Astrocyte (in vitro differentiated cells and primary cell): ENCODE results near the gene HOXA7. TPM values are rescaled to one million over a fixed set of nuclear protein-coding genes. Genes with fewer than 3 reads are reported as not detected.

ENCODE experiments used
- DNase-seq: peaks from one replicate; pipeline ENCODE4 v3.0.0-alpha.2; 2010; ENCODE audit warnings: low read depth
- FAIRE-seq: peaks from 2 replicates; lab custom pipeline; 2011; peaks lifted over from hg19 to GRCh38; lab: Jason Lieb, UNC
- H2AFZ ChIP-seq: 2 replicates; pipeline ENCODE4 v1.6.0; 2012; ENCODE audit warnings: low read depth, low read length, inconsistent platforms
- H3K27ac ChIP-seq: 2 replicates; pipeline ENCODE4 v1.5.1; 2011; ENCODE audit warnings: low read depth, low read length, inconsistent platforms
- H3K27me3 ChIP-seq: 2 replicates; pipeline ENCODE4 v1.6.0; 2011; ENCODE audit warnings: low read length, inconsistent platforms; ENCODE audit not compliant: insufficient read depth
- H3K36me3 ChIP-seq: 2 replicates; pipeline ENCODE4 v1.5.1; 2011; ENCODE audit warnings: low read length, inconsistent platforms; ENCODE audit not compliant: insufficient read depth
- H3K4me1 ChIP-seq: 2 replicates; pipeline ENCODE4 v1.5.1; 2011; ENCODE audit warnings: low read length, inconsistent platforms; ENCODE audit not compliant: insufficient read depth
- H3K4me2 ChIP-seq: 2 replicates; pipeline ENCODE4 v1.6.0; 2012; ENCODE audit warnings: low read length, inconsistent platforms
- H3K4me3 ChIP-seq: 2 replicates; pipeline ENCODE4 v1.5.1; 2011; ENCODE audit warnings: low read depth, mild to moderate bottlenecking, low read length, inconsistent platforms; ENCODE audit not compliant: insufficient read depth
- H3K79me2 ChIP-seq: 2 replicates; pipeline ENCODE4 v1.6.0; 2012; ENCODE audit warnings: mild to moderate bottlenecking, low read length, inconsistent platforms; ENCODE audit not compliant: insufficient read depth
- H3K9ac ChIP-seq: 2 replicates; pipeline ENCODE4 v1.6.0; 2012; ENCODE audit warnings: mild to moderate bottlenecking, low read length, inconsistent platforms
- H3K9me3 ChIP-seq: 2 replicates; pipeline ENCODE4 v1.5.1; 2012; ENCODE audit warnings: low read depth, mild to moderate bottlenecking, low read length, inconsistent platforms; ENCODE audit not compliant: insufficient read depth
- H4K20me1 ChIP-seq: 2 replicates; pipeline ENCODE4 v1.6.0; 2012; ENCODE audit warnings: low read length, inconsistent platforms; ENCODE audit not compliant: insufficient read depth
- H3K27ac Mint-ChIP-seq: one replicate; pipeline ENCODE4 v1.8.0; 2021; ENCODE audit warnings: mild to moderate bottlenecking, mixed read lengths; ENCODE audit not compliant: unreplicated experiment
- H3K27me3 Mint-ChIP-seq: one replicate; pipeline ENCODE4 v1.8.0; 2021; ENCODE audit warnings: low read depth, mixed read lengths; ENCODE audit not compliant: unreplicated experiment
- H3K36me3 Mint-ChIP-seq: one replicate; pipeline ENCODE4 v1.8.0; 2021; ENCODE audit warnings: low read depth, mixed read lengths; ENCODE audit not compliant: unreplicated experiment
- H3K4me1 Mint-ChIP-seq: one replicate; pipeline ENCODE4 v1.8.0; 2021; ENCODE audit warnings: low read depth, mixed read lengths; ENCODE audit not compliant: unreplicated experiment
- H3K4me3 Mint-ChIP-seq: one replicate; pipeline ENCODE4 v1.8.0; 2021; ENCODE audit warnings: mild to moderate bottlenecking, moderate library complexity, mixed read lengths; ENCODE audit not compliant: unreplicated experiment
- H3K9me3 Mint-ChIP-seq: one replicate; pipeline ENCODE4 v1.8.0; 2021; ENCODE audit warnings: mild to moderate bottlenecking, mixed read lengths; ENCODE audit not compliant: unreplicated experiment
- EZH2 ChIP-seq: IDR thresholded peaks from 2 replicates; pipeline ENCODE4 v1.6.1; 2012; ENCODE audit warnings: mild to moderate bottlenecking, low read length, inconsistent platforms; ENCODE audit not compliant: insufficient read depth
- total RNA-seq: library from RNA; stranded (reverse); gene quantifications from 2 replicates; pipeline ENCODE4 v1.2.1, GENCODE V29; 2021
- TF ChIP-seq, protein P1 (sequence below): IDR thresholded peaks from 2 replicates; pipeline ENCODE4 v1.5.1; 2011; ENCODE audit warnings: low read depth, mild to moderate bottlenecking, inconsistent platforms, low read length, moderate library complexity; ENCODE audit not compliant: insufficient read depth

HOXA7 gene
- total RNA-seq, 1 donor from 2014 or later = not detected

DNA sequence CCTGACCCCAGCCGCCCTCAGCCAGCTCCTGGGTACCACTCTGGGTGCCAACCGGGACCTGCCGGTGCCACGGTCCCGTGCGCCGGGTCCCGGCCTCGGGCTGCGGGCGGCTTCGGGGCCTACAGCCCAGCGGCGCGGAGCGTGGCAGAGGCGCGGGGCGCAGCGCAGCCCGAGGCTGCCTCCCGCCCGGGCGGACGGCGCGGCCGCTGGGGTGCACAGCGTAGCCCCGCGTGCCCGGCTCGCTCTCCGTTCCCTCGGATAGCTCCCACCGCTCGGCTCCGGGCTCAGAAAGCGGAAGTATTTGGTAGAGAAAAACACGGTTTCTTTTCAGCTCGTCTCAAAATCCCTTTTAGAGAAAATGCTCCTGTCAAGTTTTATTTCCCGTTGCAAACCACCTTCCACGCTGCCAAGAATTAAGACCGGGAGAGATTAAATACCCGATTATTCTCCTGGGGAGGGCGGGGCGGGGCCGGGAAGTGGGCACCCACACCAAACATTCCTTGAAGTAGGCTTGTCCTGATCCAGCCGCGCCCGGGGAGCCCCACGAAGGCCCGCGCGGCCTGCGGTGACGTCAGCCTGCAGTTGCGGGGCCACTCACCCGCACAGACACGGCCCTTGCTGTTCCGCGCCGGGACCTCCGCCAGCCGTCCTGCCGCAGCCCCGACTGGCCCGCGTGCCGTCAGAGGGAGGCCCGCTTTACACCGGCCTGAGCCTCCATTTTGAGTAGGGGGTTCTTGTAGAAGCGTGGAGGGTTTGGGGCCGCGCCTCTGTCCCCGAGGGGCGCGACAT is 36.3 kb upstream of the HOXA7 start:
- Histone ChIP-seq H2AFZ (no peak overlapping the region), H3K79me2 (no peaks in the 10 kb centered on the region), H3K4me2 (peak overlapping the region; percentile 62), H3K9me3 (peaks cover 3% of the 10 kb centered on the region), H3K27me3 (peaks cover 98% of the 10 kb centered on the region), H3K27ac (no peak overlapping the region), H3K4me1 (peaks cover 3% of the 10 kb centered on the region), H3K9ac (no peak overlapping the region), H4K20me1 (peaks cover 14% of the 10 kb centered on the region), H3K36me3 (no peaks in the 10 kb centered on the region), H3K4me3 (no peak overlapping the region)
- TF ChIP-seq, protein P1, sequence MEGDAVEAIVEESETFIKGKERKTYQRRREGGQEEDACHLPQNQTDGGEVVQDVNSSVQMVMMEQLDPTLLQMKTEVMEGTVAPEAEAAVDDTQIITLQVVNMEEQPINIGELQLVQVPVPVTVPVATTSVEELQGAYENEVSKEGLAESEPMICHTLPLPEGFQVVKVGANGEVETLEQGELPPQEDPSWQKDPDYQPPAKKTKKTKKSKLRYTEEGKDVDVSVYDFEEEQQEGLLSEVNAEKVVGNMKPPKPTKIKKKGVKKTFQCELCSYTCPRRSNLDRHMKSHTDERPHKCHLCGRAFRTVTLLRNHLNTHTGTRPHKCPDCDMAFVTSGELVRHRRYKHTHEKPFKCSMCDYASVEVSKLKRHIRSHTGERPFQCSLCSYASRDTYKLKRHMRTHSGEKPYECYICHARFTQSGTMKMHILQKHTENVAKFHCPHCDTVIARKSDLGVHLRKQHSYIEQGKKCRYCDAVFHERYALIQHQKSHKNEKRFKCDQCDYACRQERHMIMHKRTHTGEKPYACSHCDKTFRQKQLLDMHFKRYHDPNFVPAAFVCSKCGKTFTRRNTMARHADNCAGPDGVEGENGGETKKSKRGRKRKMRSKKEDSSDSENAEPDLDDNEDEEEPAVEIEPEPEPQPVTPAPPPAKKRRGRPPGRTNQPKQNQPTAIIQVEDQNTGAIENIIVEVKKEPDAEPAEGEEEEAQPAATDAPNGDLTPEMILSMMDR = no peak
- peak; percentile 57 for TF ChIP-seq EZH2
- no peak overlapping the region for H3K4me3 Mint-ChIP-seq
- DNase-seq = no peak
- no peaks in the 10 kb centered on the region for H3K36me3 Mint-ChIP-seq
- H3K27ac Mint-ChIP-seq = peak overlapping the region; percentile 26
- no peak for FAIRE-seq
- H3K9me3 Mint-ChIP-seq = peaks cover 12% of the 10 kb centered on the region
- peaks cover 89% of the 10 kb centered on the region for H3K27me3 Mint-ChIP-seq
- H3K4me1 Mint-ChIP-seq = no peaks in the 10 kb centered on the region

DNA sequence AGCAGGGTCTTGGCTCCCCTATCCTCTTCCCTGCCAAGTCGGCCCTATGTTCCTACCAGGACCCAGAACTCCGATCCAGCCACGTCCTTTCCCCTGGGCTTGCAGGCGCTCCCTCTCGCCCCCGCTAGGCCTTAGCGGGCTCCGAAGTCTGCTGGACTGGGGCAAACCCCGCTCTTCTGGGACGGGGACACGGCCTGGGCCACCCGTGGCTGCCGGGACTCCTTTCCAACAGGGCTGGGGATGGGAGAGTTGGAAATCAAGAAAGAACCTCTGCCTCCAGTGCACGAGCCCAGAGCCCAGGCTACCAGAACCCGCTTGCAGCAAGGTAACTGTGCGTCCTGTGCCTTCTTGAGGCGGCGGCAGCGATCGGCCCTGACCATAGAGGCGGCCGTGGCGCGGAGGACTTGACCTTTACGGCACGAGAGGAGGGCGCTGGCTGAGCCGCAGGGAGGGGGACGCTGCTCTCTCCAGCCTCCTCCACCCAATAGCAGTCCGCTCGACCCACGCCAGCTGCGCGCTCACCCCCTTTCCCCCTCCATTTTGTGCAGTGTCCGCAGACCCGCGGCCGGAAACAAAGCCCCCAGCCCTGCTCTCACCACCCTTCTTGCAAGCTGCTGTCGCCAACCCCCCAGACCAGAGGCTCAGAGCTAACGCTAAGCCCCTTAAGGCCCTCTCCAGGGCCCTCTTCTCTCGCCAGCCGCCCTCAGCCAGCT is 35.5 kb upstream of the HOXA7 start:
- Histone ChIP-seq H4K20me1 (peaks cover 11% of the 10 kb centered on the region), H2AFZ (no peak overlapping the region), H3K4me1 (peaks cover 3% of the 10 kb centered on the region), H3K27ac (no peak overlapping the region), H3K27me3 (peaks cover 98% of the 10 kb centered on the region), H3K4me2 (peak overlapping the region; percentile 62), H3K9ac (no peak overlapping the region), H3K4me3 (no peak overlapping the region), H3K79me2 (no peaks in the 10 kb centered on the region), H3K9me3 (peaks cover 3% of the 10 kb centered on the region), H3K36me3 (no peaks in the 10 kb centered on the region)
- Mint-ChIP-seq H3K36me3 (no peaks in the 10 kb centered on the region), H3K4me1 (no peaks in the 10 kb centered on the region), H3K9me3 (peaks cover 15% of the 10 kb centered on the region), H3K27me3 (peaks cover 89% of the 10 kb centered on the region), H3K27ac (peak overlapping the region; percentile 26), H3K4me3 (no peak overlapping the region)
- TF ChIP-seq, protein P1 = no peak
- TF ChIP-seq EZH2 = peak; percentile 82
- DNase-seq (no peak), FAIRE-seq (no peak)
